Left colon (tissue), 2 donors: ENCODE results near the gene IL4I1. TPM values are rescaled to one million over a fixed set of nuclear protein-coding genes. Genes with fewer than 3 reads are reported as not detected.

Experiments used
- ATAC-seq: fragments of 200-7000 bp; cut with Tn5 transposase; one replicate; pipeline ENCODE4 v1.9.1; 2020; ENCODE audit warnings: mild to moderate bottlenecking, moderate library complexity
- DNase-seq, 2 donors: peaks; one replicate each; pipeline ENCODE4 v3.0.0-alpha.2; 2020
- intact Hi-C, 2 donors: fragments of 100-400 bp; cut with DNase I in 1 of 2; cut with micrococcal nuclease in 1 of 2; formaldehyde crosslinking; loops; one replicate each; pipeline versions ENCODE4 v1.11.2 to v1.14.0; 2022; cut with DNase I, micrococcal nuclease
- total RNA-seq, 2 donors: library from RNA; stranded (reverse); fragmentation: NEBNext Ultra II Directional; extraction: Animal tissue kit (Norgen Biotek cat#: 25700); gene quantifications; one replicate each; pipeline ENCODE4 v1.2.1, GENCODE V29; 2021
- donor health status: DM: no; HTN: no; CAD: no.
- donor health status: DM: yes; HTN: yes; CAD: no.

The IL4I1 gene
- total RNA-seq, 2 donors from 2014 or later, result 0.67 to 1.3 TPM

GRCh38 chr19:49908480-49909420 is 12.1 kb upstream of the IL4I1 start:
- intact Hi-C loops, result no loop called here
- no peak for DNase-seq
- ATAC-seq, result no peak

DNA sequence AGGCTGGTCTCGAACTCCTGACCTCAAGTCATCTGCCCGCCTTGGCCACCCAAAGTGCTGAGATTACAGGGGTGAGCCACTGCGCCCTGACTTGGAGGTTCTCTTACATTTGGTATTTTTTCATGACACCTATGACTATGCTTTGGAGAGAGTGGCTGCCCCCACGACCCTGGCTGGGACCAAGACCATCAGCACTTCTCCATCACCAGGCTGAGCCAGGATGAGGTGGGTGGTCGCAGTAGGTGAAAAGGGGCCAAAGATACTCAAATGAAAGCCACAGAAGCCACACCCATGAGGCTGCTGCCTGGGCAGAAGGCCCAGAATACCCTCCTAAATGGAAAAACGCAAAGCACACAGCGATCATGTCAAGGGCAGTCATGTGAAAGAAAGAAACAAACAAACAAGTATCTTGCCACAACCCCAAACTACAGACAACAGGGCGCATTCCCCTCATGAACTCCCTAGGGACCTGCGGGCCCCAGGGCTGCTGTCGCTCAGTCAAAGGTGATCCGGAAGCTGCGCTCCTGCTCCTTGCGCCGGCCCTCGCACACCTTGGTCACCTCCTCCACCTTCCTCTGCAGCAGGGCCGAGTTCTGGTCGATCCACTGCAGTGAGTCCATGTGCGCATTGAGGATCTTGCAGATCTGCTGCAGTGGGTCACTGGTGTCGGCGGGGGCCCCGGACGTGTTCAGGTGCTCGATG is 11.2 kb upstream of the IL4I1 start:
- ATAC-seq, result no peak

DNA sequence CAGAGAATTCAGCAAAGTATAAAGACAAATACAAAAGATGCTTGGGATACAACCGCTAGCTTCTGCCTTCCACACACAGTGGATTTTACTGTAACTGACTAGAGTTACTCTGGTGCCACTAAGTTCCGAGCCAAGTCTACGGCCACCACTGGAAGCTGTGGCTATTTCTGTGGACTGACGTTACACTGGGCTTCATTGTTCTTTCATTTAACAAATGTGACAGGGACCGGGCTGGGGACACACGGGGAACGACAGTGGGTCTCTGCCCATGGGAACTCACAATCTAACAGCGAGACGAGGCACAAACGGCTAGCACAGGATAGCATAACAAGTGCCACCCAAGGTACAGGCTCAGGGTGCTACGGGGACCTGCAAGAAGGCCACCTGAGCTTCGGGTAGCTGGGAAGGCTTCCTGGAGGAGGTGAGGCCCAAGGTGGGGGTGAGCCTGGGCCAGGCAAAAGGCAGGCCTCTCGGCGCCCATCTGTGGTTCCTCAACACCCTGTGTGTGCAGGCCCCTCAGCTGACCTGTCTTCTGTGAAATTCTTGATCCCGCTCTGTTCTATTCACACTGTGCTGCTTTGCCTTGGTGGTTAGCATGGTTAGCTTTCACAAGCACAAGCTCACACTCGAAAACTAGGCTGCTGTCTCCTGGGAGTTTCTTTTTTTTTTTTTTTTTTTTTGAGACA is 10.3 kb upstream of the IL4I1 start:
- intact Hi-C loops, result no loop called here
- DNase-seq (no peak), ATAC-seq (no peak)

More for the DNA sequence above, 11.2 kb upstream of the IL4I1 start:
- intact Hi-C loops, result no loop called here
- no peak for DNase-seq

DNA sequence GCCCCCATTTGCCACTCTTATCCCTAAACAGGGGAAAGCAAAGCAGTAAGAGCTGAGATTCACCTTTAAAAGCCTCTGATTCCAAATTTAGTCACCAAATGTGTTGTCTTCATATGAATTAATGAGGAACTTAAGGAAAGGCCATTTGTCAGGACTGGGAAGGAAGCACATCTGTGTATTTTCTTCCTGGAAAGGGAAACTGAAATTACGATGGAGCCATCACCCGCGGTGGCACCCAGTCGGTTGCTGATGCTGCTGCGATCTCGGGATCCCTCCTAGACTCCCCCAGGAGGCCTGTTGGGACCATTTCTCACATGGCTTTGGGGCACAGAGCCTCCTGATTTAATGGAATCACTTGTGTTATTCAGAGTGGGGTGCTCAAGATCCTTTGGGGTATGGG is 7.4 kb upstream of the IL4I1 start:
- DNase-seq (no peak), ATAC-seq (no peak)
- intact Hi-C loops, result no loop called here

- no peak for ATAC-seq
- intact Hi-C loops, result no loop called here
Observed at GRCh38 chr19:49895566-49896297, 955 bp downstream of the IL4I1 start.

DNA sequence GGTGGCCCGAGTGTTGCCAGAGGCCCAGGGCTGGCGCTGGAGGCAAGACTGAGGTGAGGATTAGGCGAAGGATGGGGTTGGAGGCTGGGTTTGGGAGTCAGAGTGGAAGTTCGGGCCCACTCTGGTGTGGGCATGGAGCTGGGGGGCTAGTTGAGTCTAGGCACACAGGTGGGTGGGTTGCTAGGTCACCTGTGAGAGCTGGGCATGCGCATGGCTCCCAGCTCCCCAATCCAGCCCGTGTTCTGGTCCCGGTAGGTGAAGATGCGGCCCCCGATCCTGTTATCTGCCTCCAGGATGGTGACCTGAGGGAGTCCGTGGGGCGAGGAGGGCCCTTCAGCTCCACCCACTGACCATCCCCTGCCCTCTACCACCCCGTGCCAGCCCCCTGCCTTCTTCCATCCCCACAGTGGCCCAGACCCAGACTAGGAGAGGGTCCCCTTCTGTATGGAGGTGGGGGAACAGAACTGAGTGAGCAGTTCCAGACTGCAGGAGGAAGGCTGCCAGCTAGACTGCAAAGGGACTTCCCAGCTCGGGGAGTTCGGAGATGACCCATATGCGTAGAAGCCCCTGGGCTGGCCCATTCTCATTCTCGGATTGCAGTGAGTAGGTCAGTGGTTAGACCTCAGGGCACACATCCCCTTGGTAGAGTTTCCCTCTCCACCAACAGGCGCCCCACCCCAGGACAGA is 1.7 kb downstream of the IL4I1 start:
- DNase-seq, result no peak
- no peak for ATAC-seq
- intact Hi-C loops, result no loop called here

More at GRCh38 chr19:49895566-49896297, 955 bp downstream of the IL4I1 start:
- DNase-seq, result no peak

DNA sequence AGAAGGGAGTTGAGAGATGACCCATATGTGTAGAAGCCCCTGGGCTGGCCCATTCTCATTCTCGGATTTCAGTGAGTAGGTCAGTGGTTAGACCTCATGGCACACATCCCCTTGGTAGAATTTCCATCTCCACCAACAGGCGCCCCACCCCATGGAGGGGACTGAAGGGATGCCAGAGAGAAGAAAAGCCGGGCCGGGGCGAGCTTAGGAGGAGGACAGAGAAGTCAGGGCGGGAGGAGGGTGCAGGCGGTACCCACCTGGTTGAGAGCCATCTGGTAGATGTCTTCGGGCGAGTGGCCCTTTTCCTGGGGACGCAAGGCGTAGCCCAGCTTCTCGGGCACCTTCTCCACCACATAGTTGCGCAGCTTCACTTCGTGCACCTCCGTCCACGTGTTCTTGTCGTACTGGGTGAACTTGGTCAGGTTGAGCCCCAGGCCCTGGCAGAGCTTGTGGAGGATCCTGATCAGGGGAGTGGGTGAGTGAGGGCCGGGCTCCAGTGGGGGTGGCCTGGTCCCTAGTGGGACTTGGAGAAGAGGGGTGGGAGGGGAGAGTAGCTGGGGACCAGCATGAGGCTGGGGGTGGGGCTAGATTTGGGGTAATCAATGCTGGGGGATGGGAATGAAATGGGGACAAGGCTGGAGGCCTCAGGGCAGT is 2.5 kb downstream of the IL4I1 start:
- intact Hi-C loops, result no loop called here
- ATAC-seq, result no peak
- no peak for DNase-seq

- ATAC-seq, result no peak
- intact Hi-C loops, result no loop called here
- DNase-seq, result no peak
Observed at GRCh38 chr19:49892716-49893115, 4.0 kb downstream of the IL4I1 start.

DNA sequence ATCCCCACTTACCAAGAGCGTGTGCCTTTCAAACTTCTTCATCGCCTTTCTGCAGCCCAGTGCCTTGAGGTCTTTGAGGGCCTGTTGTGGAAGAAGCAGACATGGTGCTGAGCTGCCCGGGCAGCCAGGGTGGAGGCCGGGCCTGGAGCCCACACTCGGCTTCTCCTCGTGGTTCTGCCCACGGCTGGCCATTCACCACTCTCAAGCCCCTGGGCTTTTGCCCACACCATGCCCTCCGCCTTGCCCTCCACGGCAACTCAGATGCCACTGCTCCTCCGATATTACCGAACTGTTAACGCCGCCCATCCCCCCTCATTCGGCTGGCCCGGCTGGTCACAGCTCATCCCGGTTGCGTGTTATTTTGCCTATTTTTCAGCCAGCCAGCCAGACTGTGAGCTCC is 5.3 kb downstream of the IL4I1 start:
- ATAC-seq, result no peak
- no peak for DNase-seq
- intact Hi-C loops, result no loop called here

DNA sequence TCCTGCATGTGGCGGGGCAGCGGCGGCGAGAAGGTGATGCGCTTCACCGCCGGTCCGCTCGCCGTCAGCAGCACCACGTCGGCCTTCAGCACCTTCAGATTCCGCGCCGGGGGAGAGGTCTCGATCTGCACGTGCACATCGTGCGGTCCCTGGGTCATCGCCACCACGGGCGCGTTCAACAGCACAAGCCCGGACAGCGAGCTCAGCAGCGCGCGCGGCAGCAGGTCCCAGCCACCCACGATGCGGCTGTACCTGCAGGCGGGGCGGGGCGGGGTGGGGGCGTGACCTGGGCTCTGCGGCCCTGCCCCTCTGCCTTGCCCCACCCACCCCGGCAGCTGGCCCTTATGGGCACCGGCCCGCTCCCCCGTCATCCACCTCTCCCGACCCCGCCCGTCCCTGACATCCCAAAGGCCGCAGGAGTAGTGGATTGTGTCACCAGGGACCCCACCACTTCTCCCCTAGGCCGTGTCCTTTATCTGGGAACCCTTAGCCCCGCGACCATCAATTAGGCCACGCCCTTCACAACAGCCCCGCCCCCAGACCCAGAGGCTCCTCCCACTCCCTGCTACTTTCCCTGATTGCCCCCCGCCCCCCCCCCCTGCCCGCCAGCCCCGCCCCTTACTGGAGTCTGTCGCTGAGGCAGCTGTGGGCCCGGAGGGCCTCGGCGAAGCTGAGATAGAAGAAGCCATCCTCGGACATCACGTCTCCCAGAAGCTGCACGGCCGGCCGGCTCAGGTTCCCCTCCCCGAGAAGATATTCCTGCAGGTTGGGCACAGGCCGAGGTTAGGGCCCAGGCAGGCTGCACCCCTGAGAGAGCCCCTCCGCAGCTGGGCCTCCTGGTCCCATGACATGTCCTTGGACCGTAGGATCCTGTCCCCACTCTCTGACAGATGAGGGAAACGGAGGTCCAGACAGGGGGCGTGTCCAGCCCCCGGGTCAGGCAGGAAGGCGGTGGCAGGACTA is 6.1 kb downstream of the IL4I1 start:
- ATAC-seq (peak; percentile 81), DNase-seq (peak in 1 of 2 donors; percentile 76)
- intact Hi-C loops, result no loop called here

- DNase-seq, result peak; percentile 65 to 78
- intact Hi-C loops, result no loop called here
- peak; percentile 72 for ATAC-seq
Observed at GRCh38 chr19:49889687-49890348, 6.9 kb downstream of the IL4I1 start.

DNA sequence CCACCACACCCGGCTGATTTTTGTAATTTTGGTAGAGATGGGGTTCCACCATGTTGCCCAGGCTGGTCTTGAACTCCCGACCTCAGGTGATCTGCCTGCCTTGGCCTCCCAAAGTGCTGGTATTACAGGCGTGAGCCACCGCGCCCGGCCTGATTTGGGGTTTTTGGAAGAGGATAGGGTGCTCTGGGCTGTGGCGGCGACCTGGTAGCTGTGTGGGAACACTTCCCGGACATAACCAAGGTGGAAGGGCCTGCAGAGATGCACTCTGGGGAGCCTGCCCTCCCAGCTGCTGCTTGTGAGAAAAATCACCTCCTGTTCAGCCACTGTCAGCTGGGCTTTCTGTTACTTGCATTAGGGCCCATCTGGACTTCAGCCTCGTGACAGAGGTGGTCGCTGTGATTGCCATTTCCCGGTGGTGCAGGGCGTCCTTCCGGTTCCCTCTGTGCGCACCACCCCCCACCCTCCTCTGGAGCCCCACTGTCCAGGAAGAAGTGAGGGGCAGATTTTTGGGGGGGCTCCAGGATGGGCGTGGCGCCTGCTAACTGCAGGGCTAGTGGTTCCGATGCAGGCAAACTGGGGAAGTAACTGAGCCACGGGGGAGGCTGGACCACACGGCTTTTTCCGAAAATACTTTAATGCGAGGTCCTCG is 7.5 kb downstream of the IL4I1 start:
- DNase-seq (no peak), ATAC-seq (no peak)
- intact Hi-C loops, result no loop called here

- no peak for DNase-seq
- intact Hi-C loops, result no loop called here
- no peak for ATAC-seq
Observed at GRCh38 chr19:49888510-49888824, 8.2 kb downstream of the IL4I1 start.

DNA sequence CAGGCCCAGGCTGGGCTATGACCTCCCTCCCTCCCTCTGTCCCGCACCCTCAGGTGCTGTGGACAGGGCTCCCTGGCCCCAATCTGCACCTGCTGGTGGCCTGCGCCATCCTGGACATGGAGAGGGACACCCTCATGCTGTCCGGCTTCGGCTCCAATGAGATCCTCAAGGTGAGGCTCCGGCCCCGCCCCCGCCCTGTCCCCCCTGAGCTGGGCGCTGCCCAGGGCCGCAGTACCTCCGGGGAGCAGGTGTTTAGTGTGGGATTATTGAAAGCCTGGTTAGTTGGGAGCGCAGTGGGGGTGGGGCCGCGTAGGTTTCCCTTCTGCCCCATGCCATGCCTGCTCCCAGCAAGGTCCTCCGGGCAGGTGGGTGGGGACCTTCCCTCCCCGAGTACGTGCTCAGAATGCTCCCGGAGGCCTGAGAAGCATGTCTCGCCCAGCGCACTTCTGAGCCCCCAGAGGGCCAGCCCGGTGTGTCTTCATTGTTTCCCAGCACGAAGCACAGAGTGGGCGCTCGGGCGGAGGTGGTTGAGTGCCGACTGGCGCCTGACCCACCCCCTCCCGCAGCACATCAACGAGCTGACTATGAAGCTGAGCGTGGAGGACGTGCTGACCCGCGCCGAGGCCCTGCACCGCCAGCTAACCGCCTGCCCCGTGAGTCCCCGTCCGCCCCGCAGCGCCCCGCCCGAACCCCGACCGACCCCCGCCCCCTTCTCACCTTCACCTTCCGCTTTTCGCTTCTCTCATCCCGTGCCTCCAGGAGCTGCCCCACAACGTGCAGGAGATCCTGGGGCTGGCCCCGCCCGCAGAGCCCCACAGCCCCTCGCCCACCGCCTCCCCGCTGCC is 8.8 kb downstream of the IL4I1 start:
- intact Hi-C loops, result no loop called here
- ATAC-seq (peak; percentile 20), DNase-seq (no peak)

DNA sequence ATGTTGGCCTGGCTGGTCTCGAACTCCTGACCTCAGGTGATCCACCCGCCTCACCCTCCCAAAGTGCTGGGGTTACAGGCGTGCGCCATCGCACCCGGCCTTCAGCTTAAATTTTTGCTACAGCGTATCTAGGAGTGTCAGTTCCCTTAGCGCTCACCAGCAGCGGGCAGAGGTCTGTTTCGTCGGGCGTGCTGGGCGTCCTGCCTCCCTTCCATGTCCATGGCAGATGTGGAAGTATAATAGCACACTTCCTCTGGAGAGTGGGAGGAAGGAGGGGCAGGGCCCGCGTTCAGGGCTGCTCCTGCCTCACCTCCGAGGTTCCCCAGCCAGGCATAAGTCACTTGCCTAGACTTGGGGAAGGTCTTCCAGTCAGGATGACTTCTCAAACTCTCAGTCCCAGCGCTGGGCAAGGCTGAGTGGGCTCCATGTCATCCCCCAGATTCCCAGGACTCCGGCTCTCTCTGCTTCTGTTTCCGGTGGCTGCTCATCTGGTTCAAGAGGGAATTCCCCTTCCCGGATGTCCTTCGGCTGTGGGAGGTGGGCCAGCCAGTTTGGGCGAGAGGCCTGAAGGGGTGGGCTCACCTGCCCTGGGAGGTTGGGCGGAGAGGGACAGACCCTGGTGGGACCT is 9.5 kb downstream of the IL4I1 start:
- no peak for DNase-seq
- intact Hi-C loops, result no loop called here
- ATAC-seq, result no peak
